Nasal cavity respiratory epithelium epithelial cell of viscerocranial mucosa (primary cell): ENCODE data around the gene KCNH6. TPM values are rescaled to one million over a fixed set of nuclear protein-coding genes. Genes with fewer than 3 reads are reported as not detected.

Experiments
- total RNA-seq: library from RNA; depleted of rRNA; stranded (reverse); fragments of >200 nt; gene quantifications from 2 replicates; pipeline ENCODE4 v1.2.3, GENCODE V29; 2014

The KCNH6 gene, protein sequence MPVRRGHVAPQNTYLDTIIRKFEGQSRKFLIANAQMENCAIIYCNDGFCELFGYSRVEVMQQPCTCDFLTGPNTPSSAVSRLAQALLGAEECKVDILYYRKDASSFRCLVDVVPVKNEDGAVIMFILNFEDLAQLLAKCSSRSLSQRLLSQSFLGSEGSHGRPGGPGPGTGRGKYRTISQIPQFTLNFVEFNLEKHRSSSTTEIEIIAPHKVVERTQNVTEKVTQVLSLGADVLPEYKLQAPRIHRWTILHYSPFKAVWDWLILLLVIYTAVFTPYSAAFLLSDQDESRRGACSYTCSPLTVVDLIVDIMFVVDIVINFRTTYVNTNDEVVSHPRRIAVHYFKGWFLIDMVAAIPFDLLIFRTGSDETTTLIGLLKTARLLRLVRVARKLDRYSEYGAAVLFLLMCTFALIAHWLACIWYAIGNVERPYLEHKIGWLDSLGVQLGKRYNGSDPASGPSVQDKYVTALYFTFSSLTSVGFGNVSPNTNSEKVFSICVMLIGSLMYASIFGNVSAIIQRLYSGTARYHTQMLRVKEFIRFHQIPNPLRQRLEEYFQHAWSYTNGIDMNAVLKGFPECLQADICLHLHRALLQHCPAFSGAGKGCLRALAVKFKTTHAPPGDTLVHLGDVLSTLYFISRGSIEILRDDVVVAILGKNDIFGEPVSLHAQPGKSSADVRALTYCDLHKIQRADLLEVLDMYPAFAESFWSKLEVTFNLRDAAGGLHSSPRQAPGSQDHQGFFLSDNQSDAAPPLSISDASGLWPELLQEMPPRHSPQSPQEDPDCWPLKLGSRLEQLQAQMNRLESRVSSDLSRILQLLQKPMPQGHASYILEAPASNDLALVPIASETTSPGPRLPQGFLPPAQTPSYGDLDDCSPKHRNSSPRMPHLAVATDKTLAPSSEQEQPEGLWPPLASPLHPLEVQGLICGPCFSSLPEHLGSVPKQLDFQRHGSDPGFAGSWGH
- not detected in 2 replicates for total RNA-seq

DNA sequence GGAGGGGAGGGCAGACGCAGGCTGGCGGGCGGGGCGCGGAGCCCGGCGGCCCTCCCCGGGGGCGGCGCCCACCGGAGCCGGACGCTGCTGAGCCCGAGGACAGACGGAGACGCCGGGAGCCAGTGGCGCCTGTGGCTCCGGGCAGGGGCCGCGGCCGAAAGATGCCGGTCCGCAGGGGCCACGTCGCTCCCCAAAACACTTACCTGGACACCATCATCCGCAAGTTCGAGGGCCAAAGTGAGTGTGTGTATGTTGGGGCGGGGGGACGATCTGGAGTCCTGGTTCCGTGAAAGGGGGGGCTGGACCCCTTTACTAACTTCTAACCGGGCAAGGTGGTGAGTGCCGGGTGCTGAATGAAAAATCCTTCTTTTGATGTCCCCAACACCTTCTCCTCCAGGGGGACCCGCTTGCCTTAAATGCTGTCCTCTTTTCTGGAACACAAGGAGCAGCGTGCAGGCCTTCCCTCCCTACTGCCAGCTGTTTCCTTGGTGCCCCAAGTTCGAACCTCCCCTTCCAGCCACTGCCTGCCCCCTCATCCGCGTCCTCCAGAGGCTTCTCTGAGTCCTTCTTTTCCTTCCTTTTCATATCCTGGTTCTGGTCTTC, at the start of gene KCNH6:
Gene KCNH6, plus strand, starts transcription at position 106 of the 603 bp plus-strand sequence. Its CDS starts 56 bp downstream, at position 162.

DNA sequence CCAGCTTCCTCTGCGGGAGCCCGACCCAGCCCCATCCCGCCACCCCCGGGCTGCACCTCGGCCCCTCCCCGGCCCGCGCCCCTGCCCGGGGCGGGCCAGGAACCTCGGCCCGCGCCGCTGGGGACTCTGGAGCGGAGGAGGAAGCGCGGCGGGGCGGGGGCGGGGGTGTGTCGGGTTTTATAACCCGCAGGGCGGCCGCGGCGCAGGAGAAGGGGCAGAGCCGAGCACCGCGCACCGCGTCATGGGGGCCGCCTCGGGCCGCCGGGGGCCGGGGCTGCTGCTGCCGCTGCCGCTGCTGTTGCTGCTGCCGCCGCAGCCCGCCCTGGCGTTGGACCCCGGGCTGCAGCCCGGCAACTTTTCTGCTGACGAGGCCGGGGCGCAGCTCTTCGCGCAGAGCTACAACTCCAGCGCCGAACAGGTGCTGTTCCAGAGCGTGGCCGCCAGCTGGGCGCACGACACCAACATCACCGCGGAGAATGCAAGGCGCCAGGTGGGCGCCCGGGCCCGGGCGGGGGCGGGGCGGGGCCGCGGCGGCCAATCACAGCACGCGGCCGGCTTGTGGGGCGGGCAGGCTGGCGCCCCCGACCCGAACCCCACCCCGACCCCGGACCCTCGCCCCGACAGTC, 46.2 kb upstream of the KCNH6 start, which contains the start of gene ACE:
Gene ACE, plus strand, starts transcription at position 208 of the 626 bp plus-strand sequence. Its CDS starts 34 bp downstream, at position 242.

DNA sequence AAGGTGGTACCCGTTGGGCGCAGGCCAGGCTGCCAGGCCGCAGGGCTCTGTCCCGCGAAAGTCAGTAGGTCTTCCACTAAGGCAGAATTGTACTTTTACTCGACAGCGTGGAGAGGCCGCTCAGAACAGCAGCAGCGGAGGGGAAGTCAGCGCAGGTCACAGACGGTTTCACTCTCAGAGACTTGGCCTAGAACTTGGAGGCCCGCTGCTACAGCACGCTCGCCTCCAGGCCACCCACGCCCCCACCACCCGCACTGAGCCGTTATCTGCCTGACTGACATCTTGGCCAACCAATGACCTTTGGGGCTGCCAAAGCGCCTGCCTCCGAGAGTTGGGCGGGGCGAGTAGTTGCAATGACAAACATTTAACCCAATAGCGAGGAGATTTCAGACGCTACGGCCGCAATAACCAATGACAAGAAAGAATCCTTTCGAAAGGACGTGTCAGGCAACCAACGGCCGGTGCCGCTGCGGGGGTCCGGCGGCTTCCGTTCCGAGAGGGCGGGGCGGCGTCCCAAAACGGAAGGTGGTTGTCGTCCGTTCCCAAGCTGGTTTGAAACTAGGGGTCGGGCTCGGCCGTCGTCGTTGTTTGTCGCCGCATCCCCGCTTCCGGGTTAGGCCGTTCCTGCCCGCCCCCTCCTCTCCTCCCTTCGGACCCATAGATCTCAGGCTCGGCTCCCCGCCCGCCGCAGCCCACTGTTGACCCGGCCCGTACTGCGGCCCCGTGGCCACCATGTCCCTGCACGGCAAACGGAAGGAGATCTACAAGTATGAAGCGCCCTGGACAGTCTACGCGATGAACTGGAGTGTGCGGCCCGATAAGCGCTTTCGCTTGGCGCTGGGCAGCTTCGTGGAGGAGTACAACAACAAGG, 27.0 kb downstream of the KCNH6 start, which contains the start of gene DCAF7:
Gene DCAF7, plus strand, starts transcription at position 532 of the 871 bp plus-strand sequence. Its CDS starts 201 bp downstream, at position 733.

Other genes with a start within 250 kb of the KCNH6 start
- 26.6 and 34.9 TPM in 2 replicates for gene CYB561, start 77.1 kb upstream of the KCNH6 start, total RNA-seq
- under 0.01 and 0.36 TPM in 2 replicates for gene ACE, start 46.3 kb upstream of the KCNH6 start, total RNA-seq
- 11.3 and 34.3 TPM in 2 replicates for gene DCAF7, start 27.1 kb downstream of the KCNH6 start, total RNA-seq
- 14.6 and 16.4 TPM in 2 replicates for gene TACO1, start 77.5 kb downstream of the KCNH6 start, total RNA-seq
- gene MAP3K3, start 99.1 kb downstream of the KCNH6 start, total RNA-seq: 9.9 and 16.1 TPM in 2 replicates
- 0.34 and 4.1 TPM in 2 replicates for gene LIMD2, start 176.8 kb downstream of the KCNH6 start, total RNA-seq
- gene STRADA, start 218.4 kb downstream of the KCNH6 start, total RNA-seq: 11.3 and 18.2 TPM in 2 replicates